ENCODE measurements around the gene ATF7IP.

DNA sequence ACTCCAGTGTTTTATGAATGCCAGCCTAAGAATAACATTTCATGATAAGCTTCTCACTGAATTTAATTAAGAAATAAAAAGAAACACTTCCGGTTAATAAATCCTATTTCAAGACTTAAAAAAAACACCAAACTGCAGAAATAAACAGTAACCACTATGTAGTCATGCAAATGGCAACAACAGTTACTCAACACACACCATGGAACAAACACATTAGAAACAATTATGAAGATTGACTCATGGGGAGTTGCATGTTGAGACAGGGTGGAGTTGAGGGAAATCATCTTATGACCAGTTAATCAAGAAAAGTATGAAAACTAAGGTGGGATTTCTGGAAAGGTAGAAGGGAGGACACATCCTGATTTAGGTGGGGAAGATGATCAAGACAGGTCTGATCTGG is 149.5 kb downstream of the ATF7IP start:
- TF ChIP-seq ZBTB7A (tag by site-specific recombination; IDR thresholded peaks at IDR 0.05; ENCODE audit: low read depth) (no peak), MYNN (tag by site-specific recombination; IDR thresholded peaks at IDR 0.05; ENCODE audit: borderline replicate concordance) (no peak), ZNF146 (tag by site-specific recombination; IDR thresholded peaks at IDR 0.05) (no peak), ZFP3 (tag by site-specific recombination; IDR thresholded peaks at IDR 0.05; ENCODE audit: low read depth) (no peak), ZNF707 (tag by site-specific recombination; IDR thresholded peaks at IDR 0.05) (no peak), ZNF175 (tag by site-specific recombination; IDR thresholded peaks at IDR 0.05) (no peak), ZNF335 (tag by site-specific recombination; conservative IDR thresholded peaks at IDR 0.05) (no peak), ZNF768 (tag by site-specific recombination; IDR thresholded peaks at IDR 0.05) (no peak), KLF9 (tag by site-specific recombination; IDR thresholded peaks at IDR 0.05; ENCODE audit: low read depth) (no peak)
- TF ChIP-seq, protein P1, sequence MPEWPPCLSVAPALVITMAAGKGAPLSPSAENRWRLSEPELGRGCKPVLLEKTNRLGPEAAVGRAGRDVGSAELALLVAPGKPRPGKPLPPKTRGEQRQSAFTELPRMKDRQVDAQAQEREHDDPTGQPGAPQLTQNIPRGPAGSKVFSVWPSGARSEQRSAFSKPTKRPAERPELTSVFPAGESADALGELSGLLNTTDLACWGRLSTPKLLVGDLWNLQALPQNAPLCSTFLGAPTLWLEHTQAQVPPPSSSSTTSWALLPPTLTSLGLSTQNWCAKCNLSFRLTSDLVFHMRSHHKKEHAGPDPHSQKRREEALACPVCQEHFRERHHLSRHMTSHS (tag by site-specific recombination; IDR thresholded peaks at IDR 0.05), result no peak
- TF ChIP-seq, protein P2, sequence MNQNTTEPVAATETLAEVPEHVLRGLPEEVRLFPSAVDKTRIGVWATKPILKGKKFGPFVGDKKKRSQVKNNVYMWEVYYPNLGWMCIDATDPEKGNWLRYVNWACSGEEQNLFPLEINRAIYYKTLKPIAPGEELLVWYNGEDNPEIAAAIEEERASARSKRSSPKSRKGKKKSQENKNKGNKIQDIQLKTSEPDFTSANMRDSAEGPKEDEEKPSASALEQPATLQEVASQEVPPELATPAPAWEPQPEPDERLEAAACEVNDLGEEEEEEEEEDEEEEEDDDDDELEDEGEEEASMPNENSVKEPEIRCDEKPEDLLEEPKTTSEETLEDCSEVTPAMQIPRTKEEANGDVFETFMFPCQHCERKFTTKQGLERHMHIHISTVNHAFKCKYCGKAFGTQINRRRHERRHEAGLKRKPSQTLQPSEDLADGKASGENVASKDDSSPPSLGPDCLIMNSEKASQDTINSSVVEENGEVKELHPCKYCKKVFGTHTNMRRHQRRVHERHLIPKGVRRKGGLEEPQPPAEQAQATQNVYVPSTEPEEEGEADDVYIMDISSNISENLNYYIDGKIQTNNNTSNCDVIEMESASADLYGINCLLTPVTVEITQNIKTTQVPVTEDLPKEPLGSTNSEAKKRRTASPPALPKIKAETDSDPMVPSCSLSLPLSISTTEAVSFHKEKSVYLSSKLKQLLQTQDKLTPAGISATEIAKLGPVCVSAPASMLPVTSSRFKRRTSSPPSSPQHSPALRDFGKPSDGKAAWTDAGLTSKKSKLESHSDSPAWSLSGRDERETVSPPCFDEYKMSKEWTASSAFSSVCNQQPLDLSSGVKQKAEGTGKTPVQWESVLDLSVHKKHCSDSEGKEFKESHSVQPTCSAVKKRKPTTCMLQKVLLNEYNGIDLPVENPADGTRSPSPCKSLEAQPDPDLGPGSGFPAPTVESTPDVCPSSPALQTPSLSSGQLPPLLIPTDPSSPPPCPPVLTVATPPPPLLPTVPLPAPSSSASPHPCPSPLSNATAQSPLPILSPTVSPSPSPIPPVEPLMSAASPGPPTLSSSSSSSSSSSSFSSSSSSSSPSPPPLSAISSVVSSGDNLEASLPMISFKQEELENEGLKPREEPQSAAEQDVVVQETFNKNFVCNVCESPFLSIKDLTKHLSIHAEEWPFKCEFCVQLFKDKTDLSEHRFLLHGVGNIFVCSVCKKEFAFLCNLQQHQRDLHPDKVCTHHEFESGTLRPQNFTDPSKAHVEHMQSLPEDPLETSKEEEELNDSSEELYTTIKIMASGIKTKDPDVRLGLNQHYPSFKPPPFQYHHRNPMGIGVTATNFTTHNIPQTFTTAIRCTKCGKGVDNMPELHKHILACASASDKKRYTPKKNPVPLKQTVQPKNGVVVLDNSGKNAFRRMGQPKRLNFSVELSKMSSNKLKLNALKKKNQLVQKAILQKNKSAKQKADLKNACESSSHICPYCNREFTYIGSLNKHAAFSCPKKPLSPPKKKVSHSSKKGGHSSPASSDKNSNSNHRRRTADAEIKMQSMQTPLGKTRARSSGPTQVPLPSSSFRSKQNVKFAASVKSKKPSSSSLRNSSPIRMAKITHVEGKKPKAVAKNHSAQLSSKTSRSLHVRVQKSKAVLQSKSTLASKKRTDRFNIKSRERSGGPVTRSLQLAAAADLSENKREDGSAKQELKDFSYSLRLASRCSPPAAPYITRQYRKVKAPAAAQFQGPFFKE (tag by site-specific recombination; IDR thresholded peaks at IDR 0.05; ENCODE audit: borderline replicate concordance), result no peak
- TF ChIP-seq, protein P3, sequence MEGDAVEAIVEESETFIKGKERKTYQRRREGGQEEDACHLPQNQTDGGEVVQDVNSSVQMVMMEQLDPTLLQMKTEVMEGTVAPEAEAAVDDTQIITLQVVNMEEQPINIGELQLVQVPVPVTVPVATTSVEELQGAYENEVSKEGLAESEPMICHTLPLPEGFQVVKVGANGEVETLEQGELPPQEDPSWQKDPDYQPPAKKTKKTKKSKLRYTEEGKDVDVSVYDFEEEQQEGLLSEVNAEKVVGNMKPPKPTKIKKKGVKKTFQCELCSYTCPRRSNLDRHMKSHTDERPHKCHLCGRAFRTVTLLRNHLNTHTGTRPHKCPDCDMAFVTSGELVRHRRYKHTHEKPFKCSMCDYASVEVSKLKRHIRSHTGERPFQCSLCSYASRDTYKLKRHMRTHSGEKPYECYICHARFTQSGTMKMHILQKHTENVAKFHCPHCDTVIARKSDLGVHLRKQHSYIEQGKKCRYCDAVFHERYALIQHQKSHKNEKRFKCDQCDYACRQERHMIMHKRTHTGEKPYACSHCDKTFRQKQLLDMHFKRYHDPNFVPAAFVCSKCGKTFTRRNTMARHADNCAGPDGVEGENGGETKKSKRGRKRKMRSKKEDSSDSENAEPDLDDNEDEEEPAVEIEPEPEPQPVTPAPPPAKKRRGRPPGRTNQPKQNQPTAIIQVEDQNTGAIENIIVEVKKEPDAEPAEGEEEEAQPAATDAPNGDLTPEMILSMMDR (tag by site-specific recombination; IDR thresholded peaks at IDR 0.05), result no peak
- TF ChIP-seq, protein P4, sequence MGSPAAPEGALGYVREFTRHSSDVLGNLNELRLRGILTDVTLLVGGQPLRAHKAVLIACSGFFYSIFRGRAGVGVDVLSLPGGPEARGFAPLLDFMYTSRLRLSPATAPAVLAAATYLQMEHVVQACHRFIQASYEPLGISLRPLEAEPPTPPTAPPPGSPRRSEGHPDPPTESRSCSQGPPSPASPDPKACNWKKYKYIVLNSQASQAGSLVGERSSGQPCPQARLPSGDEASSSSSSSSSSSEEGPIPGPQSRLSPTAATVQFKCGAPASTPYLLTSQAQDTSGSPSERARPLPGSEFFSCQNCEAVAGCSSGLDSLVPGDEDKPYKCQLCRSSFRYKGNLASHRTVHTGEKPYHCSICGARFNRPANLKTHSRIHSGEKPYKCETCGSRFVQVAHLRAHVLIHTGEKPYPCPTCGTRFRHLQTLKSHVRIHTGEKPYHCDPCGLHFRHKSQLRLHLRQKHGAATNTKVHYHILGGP (tag by site-specific recombination; IDR thresholded peaks at IDR 0.05), result no peak
- TF ChIP-seq, protein P5, sequence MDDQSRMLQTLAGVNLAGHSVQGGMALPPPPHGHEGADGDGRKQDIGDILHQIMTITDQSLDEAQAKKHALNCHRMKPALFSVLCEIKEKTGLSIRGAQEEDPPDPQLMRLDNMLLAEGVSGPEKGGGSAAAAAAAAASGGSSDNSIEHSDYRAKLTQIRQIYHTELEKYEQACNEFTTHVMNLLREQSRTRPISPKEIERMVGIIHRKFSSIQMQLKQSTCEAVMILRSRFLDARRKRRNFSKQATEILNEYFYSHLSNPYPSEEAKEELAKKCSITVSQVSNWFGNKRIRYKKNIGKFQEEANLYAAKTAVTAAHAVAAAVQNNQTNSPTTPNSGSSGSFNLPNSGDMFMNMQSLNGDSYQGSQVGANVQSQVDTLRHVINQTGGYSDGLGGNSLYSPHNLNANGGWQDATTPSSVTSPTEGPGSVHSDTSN (CRISPR knock-in tag; IDR thresholded peaks at IDR 0.05), result no peak
